HG03159 (cell line): Measurements from ENCODE around the gene CHD3.
"Not testable (repeated sequence)": the region's sequence is repeated elsewhere in the genome, so short reads cannot be mapped to it uniquely, and the experiment has no call there.

ENCODE experiments used
- ATAC-seq: cut with Tn5 transposase; IDR thresholded peaks from one replicate; pipeline ENCODE4 v1.9.1; 2021; ENCODE audit warnings: mild to moderate bottlenecking, moderate library complexity; ENCODE audit not compliant: unreplicated experiment

The CHD3 gene

GRCh38 chr17:7849751-7850504 lies 38.7 kb upstream of the CHD3 start:
- ATAC-seq, result no peak

- ATAC-seq, result no peak
Observed at GRCh38 chr17:7850701-7851437, 37.7 kb upstream of the CHD3 start.

- peak; percentile 70 for ATAC-seq
Observed at GRCh38 chr17:7851438-7852261, 36.9 kb upstream of the CHD3 start.

GRCh38 chr17:7852262-7852670 lies 36.3 kb upstream of the CHD3 start:
- ATAC-seq, result no peak

- ATAC-seq, result no peak
Observed at GRCh38 chr17:7852919-7853690, 35.5 kb upstream of the CHD3 start.

- ATAC-seq, result no peak
Observed at GRCh38 chr17:7853691-7854038, 34.9 kb upstream of the CHD3 start.

GRCh38 chr17:7854078-7854777 lies 34.4 kb upstream of the CHD3 start:
- no peak for ATAC-seq

- no peak for ATAC-seq
Observed at GRCh38 chr17:7854851-7855659, 33.5 kb upstream of the CHD3 start, which contains the start of gene TMEM88. Gene TMEM88, plus strand, starts transcription at chr17:7855066. Its CDS starts 9 bp downstream, at chr17:7855075.

GRCh38 chr17:7855660-7856010 lies 33.0 kb upstream of the CHD3 start:
- no peak for ATAC-seq

GRCh38 chr17:7856011-7856810 lies 32.4 kb upstream of the CHD3 start:
- no peak for ATAC-seq

- ATAC-seq, result peak; percentile 65
Observed at GRCh38 chr17:7856811-7857712, 31.5 kb upstream of the CHD3 start, which contains the start of gene NAA38. Gene NAA38, minus strand, starts transcription at chr17:7857559. Its CDS starts 96 bp downstream, at chr17:7857463.

- ATAC-seq, result peak; percentile 35
Observed at GRCh38 chr17:7857713-7858521, 30.7 kb upstream of the CHD3 start, which contains the start of gene CYB5D1. Gene CYB5D1, plus strand, starts transcription at chr17:7858003. Its CDS starts 132 bp downstream, at chr17:7858135.

- no peak for ATAC-seq
Observed at GRCh38 chr17:7858522-7858810, 30.1 kb upstream of the CHD3 start.

GRCh38 chr17:7859028-7859427 lies 29.6 kb upstream of the CHD3 start:
- ATAC-seq, result no peak

- no peak for ATAC-seq
Observed at GRCh38 chr17:7862692-7863437, 25.7 kb upstream of the CHD3 start.

- ATAC-seq, result not testable (repeated sequence)
Observed at GRCh38 chr17:7864384-7864783, 24.2 kb upstream of the CHD3 start.
